SW 1271 (cell line): ENCODE measurements around the gene TTC32.
A peak's percentile ranks its signal among the peaks of the same experiment; 100 is the strongest.
"Not testable (repeated sequence)": the region's sequence is repeated elsewhere in the genome, so short reads cannot be mapped to it uniquely, and the experiment has no call there.

Experiments used
- DNase-seq, 2 experiments: peaks; one replicate each; lab custom pipeline; 2025; lab: John Stamatoyannopoulos, UW

The TTC32 gene

DNA sequence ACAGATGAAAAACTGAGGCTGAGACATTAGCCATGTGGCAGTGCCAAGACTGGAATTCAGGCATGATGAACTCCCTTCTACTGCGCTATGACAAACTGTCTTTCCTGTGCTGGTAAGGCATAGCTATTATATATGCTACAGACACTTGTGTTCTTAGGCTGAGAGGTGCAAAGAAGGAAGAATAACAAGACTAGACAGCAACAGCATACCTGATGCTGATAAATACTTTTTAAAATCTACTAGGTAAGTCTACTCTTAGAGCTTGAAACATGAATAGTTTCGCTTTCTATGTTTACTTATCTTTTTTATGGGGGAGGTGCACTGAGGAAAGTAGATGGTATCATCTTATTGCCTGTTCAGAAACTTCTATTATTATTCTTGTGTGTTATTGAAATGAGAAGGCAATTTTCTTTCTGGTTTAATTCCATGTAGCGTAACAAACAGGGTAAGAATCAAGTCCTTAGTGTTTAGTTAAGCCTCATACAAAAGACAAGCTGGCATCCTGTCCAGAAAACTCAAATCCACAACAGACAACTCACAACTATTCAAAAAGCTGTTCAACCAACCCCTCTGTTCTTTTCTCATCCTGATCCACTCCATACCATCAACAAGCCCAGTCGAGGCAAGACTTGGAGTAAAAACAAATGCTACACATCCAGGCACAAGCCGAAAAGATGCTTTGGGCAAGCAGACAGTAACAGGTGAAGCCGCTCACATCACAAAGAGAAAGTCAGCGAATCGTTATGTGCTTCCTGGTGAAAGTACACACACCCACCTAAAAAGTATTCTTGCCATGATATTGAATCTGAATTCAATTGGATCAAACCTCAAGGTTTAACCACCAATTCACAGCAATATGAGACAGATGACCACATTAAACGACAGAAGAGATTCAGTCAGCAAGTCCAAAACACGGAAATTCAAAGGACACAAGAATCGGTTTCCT lies 1.5 kb downstream of the TTC32 start:
- DNase-seq, result peak in 1 of 2 experiments; percentile 69

- DNase-seq, result no peak
Measured at GRCh38 chr2:19898592-19899329, 3.0 kb downstream of the TTC32 start.

- DNase-seq, result no peak
Measured at GRCh38 chr2:19897623-19898245, 4.0 kb downstream of the TTC32 start.

- no peak for DNase-seq
Measured at GRCh38 chr2:19895535-19895934, 6.2 kb downstream of the TTC32 start.

DNA sequence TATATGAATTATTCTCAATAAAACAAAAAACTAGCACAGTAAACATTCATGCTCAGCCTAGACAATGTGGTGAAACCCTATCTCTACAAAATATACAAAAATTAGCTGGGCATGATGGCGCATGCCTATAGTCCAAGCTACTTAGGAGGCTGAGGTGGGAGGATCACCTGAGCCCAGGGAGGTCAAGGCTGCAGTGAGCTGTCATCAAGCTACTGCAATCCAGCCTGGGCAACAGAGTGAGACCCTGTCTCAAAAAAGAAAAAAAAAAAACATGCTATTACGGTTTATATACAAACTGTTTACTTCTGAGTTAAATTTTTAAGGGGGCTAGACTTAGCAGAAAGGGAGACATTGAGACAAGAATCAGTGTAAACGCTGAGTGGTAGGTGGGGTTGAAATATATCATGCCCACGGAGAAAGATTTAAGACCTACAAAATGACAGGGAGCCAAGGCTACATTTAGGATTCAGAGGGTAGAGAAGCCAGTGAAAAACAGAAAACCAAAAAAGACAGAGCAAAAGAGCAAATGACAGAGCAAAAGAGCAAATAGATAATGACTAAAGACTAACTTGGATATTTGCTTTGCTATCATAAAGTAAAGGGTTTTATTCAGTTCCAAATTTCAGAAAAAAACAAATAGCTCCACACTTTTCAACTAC lies 7.5 kb downstream of the TTC32 start:
- DNase-seq, result no peak

DNA sequence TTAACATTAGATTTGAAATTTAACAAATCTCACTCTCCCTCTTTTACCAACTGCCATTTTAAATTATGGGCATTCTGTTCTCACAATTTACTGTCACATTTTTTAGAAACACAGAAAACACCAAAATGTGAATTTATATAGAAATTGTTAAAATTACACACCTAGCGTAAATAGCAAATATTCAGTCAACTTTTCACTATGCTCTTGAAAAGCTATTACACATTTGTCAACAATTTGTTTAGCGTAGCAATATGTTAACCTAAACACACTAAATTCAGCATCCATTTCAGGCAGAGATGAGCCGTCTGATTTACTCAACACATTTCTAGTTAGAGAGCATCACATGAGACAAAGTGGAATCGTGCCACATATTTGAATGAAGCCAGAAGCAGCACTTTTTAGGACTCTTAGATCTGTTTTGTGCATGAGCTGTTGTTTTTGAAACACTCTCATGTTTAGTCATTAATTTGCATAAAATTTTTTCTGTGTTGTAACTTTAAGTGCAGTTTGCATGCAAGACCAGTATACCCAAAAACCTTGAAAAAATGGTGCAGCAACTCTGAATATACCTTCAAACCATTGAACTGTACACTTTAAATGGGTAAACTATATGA lies 8.2 kb downstream of the TTC32 start:
- no peak for DNase-seq

DNA sequence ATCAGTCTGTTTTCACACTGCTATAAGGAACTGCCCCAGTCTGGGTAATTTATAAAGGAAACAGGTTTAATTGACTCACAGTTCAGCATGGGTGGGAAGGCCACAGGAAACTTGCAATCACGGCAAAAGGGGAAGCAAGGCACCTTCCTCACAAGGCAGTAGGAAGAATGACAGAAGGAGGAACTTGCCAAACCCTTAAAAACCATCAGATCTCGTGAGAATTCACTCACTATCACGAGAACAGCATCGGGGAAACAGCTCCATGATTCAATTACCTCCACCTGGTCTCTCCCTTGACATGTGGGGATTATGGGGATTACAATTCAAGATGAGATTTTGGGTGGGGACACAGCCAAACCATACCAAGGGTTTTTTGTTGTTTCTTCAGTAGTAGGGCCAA lies 9.8 kb downstream of the TTC32 start:
- DNase-seq, result not testable (repeated sequence)

DNA sequence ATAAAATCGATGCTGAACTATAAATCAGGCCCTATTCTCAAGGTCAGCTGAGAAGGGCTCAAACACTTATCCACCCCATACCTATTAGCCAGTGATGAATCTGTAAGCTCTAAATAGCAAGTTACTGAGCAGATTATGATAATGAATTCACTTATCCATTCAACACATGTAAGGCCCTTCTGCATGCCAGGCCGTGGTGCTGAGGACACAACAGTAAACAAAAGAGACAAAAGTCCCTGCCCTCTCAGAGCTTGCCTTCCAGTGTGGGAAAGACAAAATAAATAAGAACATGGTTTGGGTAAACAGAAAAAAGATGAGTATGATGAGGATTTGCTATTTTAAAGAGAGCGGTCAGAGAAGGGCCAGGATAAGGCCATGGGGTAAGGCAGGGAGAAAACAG lies 11.7 kb downstream of the TTC32 start:
- DNase-seq, result no peak

DNA sequence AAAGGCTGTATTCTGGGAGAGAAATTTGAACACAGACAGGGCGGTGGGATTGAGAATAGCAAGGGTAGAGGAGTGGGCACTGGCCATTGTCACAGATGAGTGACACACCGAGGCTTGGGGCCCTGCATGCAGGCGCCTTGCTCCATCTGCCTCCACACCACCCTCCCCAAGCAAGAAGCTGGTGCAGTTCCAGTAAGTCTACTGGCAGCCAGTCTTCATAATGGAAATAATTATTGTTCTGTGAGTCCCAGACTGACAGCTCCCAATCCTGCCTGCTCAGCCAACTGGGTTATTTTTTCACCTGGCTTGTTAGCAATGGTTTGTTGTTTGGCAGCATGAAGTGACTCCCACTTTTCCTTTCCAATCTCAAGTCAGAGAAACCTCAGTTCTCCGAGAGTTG lies 13.0 kb downstream of the TTC32 start:
- DNase-seq, result no peak

- DNase-seq, result no peak
Measured at GRCh38 chr2:19887510-19887909, 14.3 kb downstream of the TTC32 start.

DNA sequence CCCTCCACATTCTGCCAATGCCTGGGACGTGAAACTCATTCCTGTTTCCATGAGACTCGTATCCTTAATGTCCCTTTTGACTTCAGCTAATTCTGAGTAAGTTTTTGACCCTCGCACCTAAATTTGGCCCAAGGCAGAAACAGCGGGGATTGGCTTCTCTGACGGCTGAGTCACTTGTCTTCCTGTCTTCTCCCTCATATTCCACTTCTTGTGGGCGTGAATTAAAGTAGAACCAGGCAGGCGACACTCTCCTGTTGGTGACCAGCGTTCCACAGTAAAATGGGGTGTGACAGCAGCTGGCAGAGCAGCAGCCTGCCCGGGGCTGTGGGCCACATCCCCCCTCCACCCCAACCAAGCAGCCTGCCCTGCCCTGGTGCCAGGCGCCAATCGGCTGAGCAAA lies 15.5 kb downstream of the TTC32 start:
- DNase-seq, result no peak

DNA sequence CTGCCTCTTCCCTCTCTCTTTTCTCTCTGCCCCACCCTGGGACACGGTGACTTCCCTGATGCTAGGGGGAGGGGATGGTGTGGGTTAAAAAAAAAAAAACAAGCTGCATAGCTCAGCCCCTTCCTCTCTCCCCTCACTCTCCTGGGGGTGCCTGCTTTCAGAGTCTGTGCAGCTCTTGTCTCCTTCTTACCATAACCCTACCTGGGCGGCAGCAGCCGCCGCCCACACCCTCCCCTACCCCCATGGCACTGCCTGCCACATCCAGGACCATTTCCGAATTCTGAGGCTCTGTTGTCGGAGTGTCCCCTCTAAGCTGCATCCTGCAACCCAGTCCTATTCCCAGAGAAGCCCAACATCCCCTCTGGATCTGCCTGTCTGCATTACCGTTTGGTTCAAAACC lies 16.0 kb downstream of the TTC32 start:
- no peak for DNase-seq

- DNase-seq, result no peak
Measured at GRCh38 chr2:19883971-19884720, 17.6 kb downstream of the TTC32 start.

- DNase-seq, result no peak
Measured at GRCh38 chr2:19883486-19883885, 18.3 kb downstream of the TTC32 start.

DNA sequence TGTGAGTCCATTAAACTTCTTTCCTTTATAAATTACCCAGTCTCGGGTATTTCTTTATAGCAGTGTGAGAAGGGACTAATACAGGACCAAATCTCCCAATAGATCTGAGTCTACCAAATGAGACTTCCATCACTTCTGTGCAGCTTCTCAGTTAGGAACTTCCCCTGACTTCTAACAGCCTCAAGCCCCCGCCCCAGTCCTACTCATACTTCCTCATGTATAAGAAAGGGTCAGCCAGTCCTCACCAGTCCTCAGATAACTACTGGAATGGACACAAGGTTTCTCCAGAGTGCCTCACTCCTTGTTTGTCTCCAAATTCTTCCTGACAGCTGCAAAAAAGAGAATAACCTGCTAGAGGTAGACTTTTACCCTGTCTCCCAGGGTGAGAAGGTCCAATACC lies 19.5 kb downstream of the TTC32 start:
- DNase-seq, result no peak

DNA sequence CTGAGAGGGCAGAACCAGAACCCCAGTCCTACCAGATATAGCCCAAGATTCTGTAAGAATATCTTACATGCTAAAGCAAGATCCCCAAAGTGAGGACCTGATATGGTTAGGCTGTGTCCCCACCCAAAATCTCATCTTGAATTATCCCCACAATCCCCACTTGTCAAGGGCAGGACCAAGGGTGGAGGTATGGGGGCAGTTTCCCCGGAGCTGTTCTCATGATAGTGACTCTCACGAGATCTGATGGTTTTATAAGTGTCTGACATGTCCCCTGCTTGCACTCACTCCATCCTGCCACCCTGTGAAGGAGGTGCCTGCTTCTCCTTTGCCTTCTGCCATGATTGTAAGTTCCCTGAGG lies 19.9 kb downstream of the TTC32 start:
- DNase-seq, result no peak

DNA sequence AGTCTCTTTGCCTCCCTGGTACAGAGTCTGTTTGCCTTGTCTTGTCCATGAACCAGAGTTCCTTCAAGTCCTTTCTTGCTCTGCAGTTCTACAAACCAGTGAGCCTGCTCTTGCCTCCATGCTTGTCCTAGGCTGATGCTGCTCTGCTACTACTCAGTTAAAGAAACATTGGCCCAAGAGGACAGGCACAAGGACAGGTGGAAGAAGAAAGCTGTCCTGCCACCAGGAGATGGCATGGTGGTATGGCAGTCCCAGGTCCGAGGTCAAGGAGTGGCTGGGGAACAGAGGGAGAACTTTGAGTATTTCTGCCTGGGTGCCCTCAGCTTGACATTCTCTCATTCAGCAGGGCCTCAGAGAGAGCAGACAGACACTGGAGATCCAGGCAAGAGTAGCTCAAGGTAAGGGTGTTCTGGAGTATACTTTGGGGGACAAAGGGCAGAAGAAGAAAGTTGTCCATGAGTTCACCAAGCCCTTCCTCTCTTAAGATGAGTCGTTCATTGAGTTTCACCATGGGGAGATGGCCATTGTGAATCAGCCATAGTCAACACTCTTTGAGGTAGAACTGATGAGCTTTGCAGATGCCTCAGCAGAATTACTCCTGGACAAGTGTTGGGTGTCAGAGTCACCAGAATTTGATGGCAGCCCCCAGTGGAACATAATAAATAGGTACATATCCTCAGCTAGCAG lies 20.4 kb downstream of the TTC32 start:
- DNase-seq, result no peak

- DNase-seq, result not testable (repeated sequence)
Measured at GRCh38 chr2:19880191-19880590, 21.6 kb downstream of the TTC32 start.

- DNase-seq, result no peak
Measured at GRCh38 chr2:19879120-19879519, 22.7 kb downstream of the TTC32 start.

DNA sequence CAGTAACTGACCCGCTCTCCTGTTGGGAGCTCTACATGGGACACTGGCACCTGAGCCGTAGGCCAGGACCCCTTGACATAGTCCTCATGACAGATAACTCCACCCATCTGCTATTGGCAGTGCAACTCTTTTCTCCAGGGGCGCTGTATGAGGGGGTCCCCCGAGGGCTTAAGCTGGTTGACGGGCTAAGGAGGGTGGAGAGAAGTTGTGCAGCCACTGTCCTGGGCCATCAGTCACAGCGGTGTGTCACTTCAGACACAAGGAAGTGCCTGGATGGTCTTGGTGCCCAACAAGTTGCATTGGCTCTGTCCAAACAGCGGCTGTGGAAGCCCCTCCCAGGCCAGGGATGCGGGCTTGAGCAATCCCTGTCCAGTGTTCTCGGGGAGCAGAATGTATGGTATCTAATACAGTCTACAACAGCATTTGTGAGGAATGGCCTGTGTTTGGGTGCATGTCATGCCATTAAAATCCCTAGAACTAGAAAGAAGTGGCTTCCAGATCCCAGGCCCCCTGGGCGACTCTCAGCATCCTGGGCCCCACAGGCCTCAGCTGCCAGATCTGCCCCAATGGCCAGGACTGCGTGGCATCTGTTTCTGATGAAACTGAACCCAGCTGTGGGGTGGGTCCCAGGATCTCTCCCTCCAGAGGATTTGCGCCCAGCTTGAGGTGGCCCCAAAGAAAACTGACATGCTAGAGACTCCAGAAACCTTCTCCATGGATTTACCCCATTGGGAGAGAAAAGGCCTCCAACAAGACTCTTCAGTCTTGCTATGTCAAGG lies 23.3 kb downstream of the TTC32 start:
- DNase-seq, result no peak
